OCI-LY3 (cell line): Measurements from ENCODE around the gene STX1B.

ENCODE experiments used
- EZH2phosphoT487 ChIP-seq: fragments of 200-600 bp; shearing (Covaris generic); IDR thresholded peaks from 2 replicates; pipeline ENCODE4 v1.6.1; 2018; ENCODE audit warnings: antibody characterized with exemption, mixed run types, low read depth
- TF ChIP-seq, protein P1 (sequence below): fragments of 200-600, 300-600 bp; sonication (generic); IDR thresholded peaks from 2 replicates; pipeline ENCODE4 v1.5.1; 2014; ENCODE audit warnings: antibody characterized with exemption, low read length, low read depth

DNA sequence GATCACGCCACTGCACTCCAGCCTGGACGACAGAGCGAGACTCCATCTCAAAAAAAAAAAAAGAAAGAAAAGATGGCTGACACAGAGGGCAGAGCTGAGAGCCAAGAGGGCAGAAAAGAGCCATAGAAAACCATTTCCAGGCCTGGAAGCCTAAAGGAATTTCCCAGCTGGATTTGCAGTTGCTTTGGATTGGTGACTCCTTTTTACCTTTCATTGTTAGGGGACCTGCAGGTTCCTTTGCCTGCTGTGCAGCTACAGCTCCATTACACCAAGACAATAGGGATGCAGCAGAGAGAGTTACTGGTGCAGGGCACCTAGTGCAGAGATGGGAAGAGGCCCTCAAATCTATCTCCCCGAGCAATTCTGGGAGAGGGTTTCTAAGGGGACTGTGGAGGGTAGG lies 45.2 kb upstream of the STX1B start:
- TF ChIP-seq, protein P1, sequence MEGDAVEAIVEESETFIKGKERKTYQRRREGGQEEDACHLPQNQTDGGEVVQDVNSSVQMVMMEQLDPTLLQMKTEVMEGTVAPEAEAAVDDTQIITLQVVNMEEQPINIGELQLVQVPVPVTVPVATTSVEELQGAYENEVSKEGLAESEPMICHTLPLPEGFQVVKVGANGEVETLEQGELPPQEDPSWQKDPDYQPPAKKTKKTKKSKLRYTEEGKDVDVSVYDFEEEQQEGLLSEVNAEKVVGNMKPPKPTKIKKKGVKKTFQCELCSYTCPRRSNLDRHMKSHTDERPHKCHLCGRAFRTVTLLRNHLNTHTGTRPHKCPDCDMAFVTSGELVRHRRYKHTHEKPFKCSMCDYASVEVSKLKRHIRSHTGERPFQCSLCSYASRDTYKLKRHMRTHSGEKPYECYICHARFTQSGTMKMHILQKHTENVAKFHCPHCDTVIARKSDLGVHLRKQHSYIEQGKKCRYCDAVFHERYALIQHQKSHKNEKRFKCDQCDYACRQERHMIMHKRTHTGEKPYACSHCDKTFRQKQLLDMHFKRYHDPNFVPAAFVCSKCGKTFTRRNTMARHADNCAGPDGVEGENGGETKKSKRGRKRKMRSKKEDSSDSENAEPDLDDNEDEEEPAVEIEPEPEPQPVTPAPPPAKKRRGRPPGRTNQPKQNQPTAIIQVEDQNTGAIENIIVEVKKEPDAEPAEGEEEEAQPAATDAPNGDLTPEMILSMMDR: no peak
- no peak for TF ChIP-seq EZH2phosphoT487
